Stimulated activated CD4-positive, alpha-beta T cell treated with anti-CD3 and anti-CD28 coated beads, Interleukin-1b, Interleukin-23, amount 100 ng/mL, for 1 hour (primary cell): ENCODE data around the gene MEIOSIN.
"Not testable (repeated sequence)": the region's sequence is repeated elsewhere in the genome, so short reads cannot be mapped to it uniquely, and the experiment has no call there.

Experiments
- DNase-seq, 2 donors: peaks; one replicate each; pipeline ENCODE4 v3.0.0-alpha.2; 2020; ENCODE audit warnings: low read depth in 2 of 2

Gene MEIOSIN, protein sequence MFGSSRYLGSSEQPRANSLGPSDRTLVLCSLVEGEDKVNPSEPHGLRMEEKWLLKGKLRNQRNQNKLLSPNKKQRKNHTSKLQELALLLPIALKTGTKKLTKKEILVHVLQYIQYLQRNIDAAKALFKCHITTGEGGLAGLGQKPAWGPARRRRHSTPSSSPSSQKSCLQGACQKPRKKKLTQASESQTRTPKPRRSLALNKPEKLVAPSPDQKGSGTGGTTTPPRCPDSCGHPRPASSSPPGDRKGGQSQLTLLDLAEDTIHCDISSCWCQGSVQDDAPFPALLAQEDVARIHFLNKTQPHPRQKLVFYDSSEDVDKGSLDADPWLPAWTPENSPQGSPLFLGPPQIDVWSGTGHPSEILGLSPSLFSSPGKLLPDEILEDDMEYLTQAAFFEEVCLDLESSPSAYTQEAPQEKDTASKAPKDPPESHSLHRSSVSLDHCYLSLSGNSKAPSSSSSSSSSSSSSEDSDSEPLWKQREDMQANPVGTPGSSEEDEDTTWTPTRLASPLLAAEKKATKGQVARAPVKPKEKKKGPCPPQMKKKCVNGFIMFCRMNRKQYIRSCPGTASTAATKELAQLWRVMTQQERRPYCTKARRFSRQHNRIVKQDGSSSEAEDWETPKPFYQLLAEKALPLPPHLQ

GRCh38 chr19:45733160-45733810 is at the start of gene MEIOSIN:
Gene MEIOSIN (plus strand): TSS chr19:45733439. CDS start chr19:45735377, 1,938 bp downstream.
- no peak for DNase-seq

- not testable (repeated sequence) for DNase-seq
Measured at GRCh38 chr19:45685045-45685444, 48.2 kb upstream of the MEIOSIN start.

- no peak for DNase-seq
Measured at GRCh38 chr19:45687599-45687998, 45.6 kb upstream of the MEIOSIN start.

DNA sequence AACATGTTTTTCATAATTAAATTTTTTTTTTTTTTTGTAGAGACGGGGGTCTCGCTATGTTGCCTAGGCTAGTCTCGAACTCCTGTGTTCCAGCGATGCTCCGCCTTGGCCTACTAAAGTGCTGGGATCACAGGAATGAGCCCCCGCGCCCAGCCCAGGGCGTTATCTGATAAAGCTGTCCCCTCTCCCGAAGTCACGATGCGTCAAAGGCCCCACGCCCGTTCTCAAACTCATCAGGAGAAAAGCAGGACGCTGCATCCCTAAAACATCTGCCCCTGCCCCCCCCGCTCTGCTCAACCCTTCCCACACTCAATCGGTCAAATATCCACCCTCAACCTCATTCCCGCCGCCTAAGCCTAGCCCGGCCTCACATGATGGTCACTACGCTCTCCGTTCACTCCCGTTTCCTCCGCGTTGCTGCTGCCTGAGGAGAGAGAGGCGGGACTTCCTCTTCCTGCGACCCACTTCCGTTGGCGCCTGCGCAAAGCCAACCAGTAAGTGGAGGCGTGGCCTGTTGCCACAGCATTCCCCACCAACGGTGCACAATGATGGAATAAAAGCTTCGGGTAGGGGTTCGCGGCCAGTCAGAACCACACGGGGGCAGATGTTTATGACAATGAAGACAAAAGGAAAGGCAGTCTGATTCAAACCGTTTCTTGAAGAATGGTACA is 41.6 kb upstream of the MEIOSIN start, which contains the start of gene SNRPD2:
TSS of gene SNRPD2 (minus strand) at position 438 of the 671 bp plus-strand sequence. CDS start at position 373, 65 bp downstream.
- DNase-seq = peak; percentile 78 to 80

- DNase-seq = peak; percentile 85 to 94
Measured at GRCh38 chr19:45692187-45693105, 40.8 kb upstream of the MEIOSIN start, which contains the start of gene QPCTL. Gene QPCTL (plus strand): TSS chr19:45692666. CDS start chr19:45692704, 38 bp downstream.

DNA sequence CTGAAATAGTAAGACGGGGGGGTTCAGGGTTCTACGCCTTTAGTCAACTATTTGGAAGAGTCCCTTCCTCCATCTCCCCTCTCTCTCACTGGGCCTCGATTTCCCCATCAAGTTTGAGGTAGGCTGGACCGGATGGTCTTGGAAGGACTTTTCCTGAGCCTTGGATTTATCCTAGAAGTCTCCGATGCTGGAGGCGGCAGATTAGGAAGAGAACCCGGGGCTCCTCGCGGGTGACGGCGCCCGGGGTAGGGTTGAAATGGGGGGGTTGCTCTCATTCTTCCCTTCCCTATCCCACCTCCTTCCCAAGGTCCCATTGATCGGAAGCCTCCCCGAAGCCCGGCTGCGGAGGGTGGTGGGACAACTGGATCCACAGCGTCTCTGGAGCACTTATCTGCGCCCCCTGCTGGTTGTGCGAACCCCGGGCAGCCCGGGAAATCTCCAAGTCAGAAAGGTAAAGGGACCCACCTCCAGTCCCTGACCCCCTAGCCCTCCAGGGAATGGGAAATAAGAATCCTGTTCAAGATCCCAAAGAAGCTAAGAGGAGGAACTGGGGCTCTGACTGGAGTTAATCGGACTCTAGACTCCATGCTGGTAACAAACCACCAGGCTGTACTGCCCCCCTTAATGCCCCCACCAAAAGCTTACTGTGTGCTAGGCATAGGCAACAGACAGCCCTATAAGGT is 40.0 kb upstream of the MEIOSIN start:
- peak in 1 of 2 donors; percentile 63 for DNase-seq

DNA sequence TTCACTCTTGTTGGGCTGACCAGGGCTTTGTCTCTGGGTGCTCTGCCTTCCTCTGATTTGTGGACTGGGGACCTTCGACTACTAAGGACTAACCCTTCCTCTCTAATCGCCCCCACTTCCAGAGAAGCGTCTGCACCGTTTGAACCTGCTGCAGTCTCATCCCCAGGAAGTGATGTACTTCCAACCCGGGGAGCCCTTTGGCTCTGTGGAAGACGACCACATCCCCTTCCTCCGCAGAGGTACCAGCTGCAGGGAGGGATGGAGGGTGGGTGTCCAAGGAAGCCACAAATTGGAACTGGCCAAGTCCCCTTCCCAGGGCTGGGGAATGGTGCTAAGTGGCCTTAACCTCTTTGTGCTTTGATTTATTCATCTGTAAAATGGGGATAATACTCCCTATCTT is 31.6 kb upstream of the MEIOSIN start:
- DNase-seq = no peak

GRCh38 chr19:45705115-45705514 is 28.1 kb upstream of the MEIOSIN start:
- no peak for DNase-seq

- no peak for DNase-seq
Measured at GRCh38 chr19:45705710-45706415, 27.4 kb upstream of the MEIOSIN start.

DNA sequence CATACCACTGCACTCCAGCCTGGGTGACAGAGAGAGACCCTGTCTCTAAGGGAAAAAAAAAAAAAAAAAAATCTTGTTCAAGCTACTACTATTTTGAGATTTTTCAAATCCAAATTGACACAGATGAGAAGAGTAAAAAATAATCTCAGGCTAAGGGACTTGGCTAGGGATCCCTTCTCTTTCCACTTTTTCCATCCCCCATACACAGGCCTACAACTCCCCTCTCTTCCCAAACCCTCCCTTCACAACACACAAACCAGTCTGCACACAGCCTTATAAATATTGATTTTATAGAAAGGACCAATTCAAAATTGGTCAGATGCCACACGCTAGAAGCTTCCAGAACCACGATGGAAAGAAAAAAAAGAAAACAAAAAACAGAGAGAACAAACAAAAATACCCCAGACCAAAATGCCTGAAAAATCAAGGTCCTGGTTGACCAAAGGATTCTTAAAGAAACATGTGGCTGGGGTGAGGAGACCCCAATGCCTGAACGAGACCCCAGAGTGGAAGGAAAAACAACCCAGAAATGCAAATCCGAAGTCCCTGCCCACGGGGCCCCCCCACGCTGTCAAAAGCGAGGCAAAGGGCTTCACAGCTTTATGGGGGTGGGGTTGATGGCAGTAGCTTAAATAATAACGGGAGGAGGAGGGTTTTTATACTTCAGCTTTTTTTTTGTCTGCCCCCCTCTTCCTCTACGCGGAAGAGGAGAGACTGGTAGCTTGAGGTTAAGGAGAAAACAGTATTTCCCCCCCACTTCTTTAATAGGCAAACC is 22.7 kb upstream of the MEIOSIN start:
- no peak for DNase-seq

DNA sequence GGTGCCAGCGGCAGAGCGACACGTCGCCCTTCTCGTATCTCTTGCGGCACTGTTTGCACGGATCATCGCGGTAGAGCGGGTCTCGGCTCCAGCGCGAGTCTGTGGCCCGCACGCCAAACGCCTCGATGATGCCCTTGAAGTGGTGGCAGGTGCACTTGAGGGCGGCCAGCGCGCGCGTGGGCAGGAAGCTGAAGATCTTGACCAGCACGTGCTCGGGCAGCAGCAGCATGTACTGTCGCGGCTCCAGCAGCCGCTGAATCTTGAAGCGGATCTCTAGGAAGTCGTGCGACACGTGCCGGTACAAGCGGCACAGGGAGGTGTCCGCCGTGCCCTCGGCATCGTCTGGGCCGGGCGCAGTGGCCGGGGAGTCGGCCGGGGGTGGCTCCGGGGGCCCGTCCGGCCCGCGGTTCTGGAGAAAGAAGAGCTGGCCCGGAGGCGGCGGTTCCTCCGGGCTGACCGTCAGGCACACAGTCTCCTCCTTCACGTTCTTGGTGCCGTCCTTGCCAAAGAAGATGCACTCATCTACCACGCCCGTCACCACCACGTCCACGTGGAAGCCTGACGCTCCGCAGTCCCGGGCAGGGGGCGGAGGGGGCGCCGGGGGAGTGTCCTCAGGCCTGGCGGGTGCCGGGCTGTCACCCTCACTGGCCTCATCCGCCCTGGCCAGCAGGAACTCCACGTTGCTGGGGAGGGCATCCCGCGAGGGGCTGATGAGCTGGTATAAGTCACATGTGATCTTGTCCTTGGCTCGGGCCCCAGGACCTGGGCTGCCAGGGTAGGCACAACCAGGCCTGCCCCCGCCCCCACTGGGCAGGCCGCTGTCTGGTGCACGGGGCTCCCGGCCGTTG is 21.2 kb upstream of the MEIOSIN start:
- DNase-seq = no peak

DNA sequence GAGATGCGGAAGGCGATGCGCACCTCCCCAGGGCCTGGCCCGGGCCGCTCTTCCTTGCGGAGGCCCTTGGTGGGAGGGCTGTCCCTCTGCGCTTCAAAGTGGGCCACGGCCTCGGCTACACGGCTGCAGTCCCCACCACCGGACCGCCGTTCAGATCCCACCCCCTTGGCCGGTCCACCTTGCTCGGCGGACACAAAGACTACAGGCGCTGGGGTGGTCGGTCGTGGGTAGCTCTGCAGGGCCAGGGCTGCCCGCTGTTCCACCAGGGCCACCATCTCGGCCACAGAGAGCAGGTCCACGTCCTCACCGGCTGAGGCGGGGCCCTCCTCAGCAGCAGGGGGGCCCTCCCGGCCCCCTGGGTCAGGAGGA is 20.6 kb upstream of the MEIOSIN start:
- DNase-seq = no peak

DNA sequence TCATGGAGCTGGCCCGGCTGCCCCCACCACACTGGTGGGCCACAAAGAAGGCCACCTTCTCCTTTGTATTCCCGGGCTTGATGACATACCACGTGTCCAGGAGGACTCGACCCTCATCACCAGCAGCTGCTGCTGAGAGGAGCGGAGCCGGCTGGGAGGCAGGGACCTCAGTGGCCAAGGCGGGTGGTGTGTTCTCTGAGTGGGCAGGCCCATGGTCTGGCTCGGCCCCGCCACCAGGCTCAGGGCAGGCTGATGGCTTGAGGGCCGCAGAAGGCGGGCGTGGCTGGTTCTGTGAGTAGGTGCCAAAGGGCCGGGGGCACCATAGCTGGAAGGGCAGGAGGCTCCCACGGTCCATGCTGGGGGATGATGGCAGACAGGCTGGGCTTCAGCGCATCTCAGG is 20.1 kb upstream of the MEIOSIN start:
- DNase-seq = no peak

DNA sequence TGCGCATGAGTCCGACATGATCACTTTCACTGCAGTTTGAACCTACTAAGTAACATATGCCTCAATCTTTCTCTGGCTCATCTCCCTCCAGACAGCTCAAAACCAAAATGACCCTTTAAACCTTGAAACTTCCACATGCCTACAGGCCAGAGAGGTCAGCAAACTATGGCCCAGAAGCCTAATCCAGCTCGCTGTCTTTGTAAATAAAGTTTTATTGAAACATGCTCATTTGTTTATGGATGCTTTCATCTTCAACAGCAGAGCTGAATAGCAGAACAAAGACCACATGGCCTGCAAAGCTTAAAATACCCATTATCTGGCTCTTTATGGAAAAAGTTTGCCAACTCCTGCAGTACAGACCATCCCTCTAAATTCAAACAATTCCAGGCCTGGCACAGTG is 18.1 kb upstream of the MEIOSIN start:
- no peak for DNase-seq

GRCh38 chr19:45716359-45717130 is 16.7 kb upstream of the MEIOSIN start:
- DNase-seq = no peak

- DNase-seq = peak; percentile 83 to 95
Measured at GRCh38 chr19:45717131-45717982, 15.9 kb upstream of the MEIOSIN start.
